Testis (tissue), 3 donors: Measurements from ENCODE around the gene MAPKAPK2. TPM values are rescaled to one million over a fixed set of nuclear protein-coding genes. Genes with fewer than 3 reads are reported as not detected.
A peak's percentile ranks its signal among the peaks of the same experiment; 100 is the strongest.

ENCODE experiments used
- DNase-seq: peaks from one replicate; pipeline ENCODE4 v3.0.0-alpha.2; 2019
- H3K27ac ChIP-seq, 2 donors: fragments of 200-600 bp; sonication (generic); one replicate each; pipeline ENCODE4 v1.5.1; 2019
- H3K27me3 ChIP-seq: fragments of 200-600 bp; sonication (generic); one replicate; pipeline ENCODE4 v1.5.1; 2019
- H3K36me3 ChIP-seq: fragments of 200-600 bp; sonication (generic); one replicate; pipeline ENCODE4 v1.5.1; 2017; ENCODE audit warnings: low read depth; ENCODE audit errors: missing control alignments
- H3K4me1 ChIP-seq: fragments of 200-600 bp; sonication (generic); one replicate; pipeline ENCODE4 v1.5.1; 2019
- H3K4me3 ChIP-seq, 2 donors: fragments of 200-600 bp; sonication (generic); one replicate each; pipeline ENCODE4 v1.5.1; 2017 to 2019
- H3K9me3 ChIP-seq: fragments of 200-600 bp; sonication (generic); one replicate; pipeline ENCODE4 v1.5.1; 2017
- POLR2A ChIP-seq: fragments of 450-650 bp; IDR thresholded peaks from one replicate; pipeline ENCODE4 v1.6.1; 2017; ENCODE audit warnings: antibody characterized with exemption, mild to moderate bottlenecking, moderate library complexity
- WGBS, 2 donors: methylation state at CpG; one replicate each; pipeline ENCODE4 v1.1.5; 2018; 5-methylcytosine and 5-hydroxymethylcytosine counted together
- intact Hi-C: fragments of 100-400 bp; cut with DNase I; formaldehyde crosslinking; loops from one replicate; pipeline ENCODE4 v1.15.1; 2023; ENCODE audit warnings: low total_unique reads
- polyA plus RNA-seq: library from polyadenylated mRNA; stranded (reverse); fragments of 350-450 nt; fragmentation: Illumina TruSeq; extraction: RNeasy Lipid Tissue Mini Kit (QIAGEN cat#74804); gene quantifications from one replicate; pipeline ENCODE4 v1.2.3, GENCODE V29; 2014; ENCODE audit warnings: low read depth, low replicate concordance; ENCODE audit not compliant: insufficient read depth
- total RNA-seq, 2 donors: library from RNA; depleted of rRNA; stranded (reverse); fragments of >200 nt; gene quantifications; one replicate each; pipeline ENCODE4 v1.2.3, GENCODE V29; 2016
- TF ChIP-seq, protein P1 (sequence below), 3 experiments: fragments of 450-650 bp in 2 of 3; fragments of 200-600 bp in 1 of 3; sonication (generic) in 1 of 3; IDR thresholded peaks; one replicate each; pipeline ENCODE4 v1.5.1; 2016 to 2019; ENCODE audit warnings: antibody characterized with exemption in 3 of 3, mild to moderate bottlenecking in 2 of 3, moderate library complexity in 1 of 3

Gene MAPKAPK2
- total and polyA plus RNA-seq, 3 donors from 2014 or later = 66.3 to 76.5 (median 69.1) TPM

DNA sequence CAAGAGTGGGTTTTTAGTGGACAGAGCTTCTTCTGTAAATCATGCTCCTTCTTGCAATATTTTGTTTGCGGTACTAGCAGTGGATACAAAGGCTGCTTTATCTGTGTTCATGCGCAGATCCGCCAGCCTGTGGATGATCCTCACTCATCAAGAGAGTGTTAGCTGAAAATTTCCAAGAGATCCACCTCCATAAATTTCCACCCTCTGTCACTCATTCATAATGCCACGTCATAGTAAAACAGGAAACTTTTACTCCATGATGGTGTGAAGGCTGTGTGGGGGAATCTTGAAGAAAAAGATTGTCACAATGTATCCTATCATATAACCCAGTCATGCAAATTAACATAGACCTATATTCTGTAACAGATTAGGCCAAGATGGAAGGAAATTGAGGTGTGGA is 4.4 kb upstream of the MAPKAPK2 start:
- 49 to 73% methylated on average over 4 of the region's 4 CpGs for WGBS, 2 donors
- intact Hi-C loops = no loop called here
- TF ChIP-seq, protein P1, sequence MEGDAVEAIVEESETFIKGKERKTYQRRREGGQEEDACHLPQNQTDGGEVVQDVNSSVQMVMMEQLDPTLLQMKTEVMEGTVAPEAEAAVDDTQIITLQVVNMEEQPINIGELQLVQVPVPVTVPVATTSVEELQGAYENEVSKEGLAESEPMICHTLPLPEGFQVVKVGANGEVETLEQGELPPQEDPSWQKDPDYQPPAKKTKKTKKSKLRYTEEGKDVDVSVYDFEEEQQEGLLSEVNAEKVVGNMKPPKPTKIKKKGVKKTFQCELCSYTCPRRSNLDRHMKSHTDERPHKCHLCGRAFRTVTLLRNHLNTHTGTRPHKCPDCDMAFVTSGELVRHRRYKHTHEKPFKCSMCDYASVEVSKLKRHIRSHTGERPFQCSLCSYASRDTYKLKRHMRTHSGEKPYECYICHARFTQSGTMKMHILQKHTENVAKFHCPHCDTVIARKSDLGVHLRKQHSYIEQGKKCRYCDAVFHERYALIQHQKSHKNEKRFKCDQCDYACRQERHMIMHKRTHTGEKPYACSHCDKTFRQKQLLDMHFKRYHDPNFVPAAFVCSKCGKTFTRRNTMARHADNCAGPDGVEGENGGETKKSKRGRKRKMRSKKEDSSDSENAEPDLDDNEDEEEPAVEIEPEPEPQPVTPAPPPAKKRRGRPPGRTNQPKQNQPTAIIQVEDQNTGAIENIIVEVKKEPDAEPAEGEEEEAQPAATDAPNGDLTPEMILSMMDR (IDR thresholded peaks at IDR 0.05) = no peak
- no peak for TF ChIP-seq POLR2A
- H3K36me3 ChIP-seq = no peaks in the 10 kb centered on the region
- no peak overlapping the region for H3K4me3 ChIP-seq
- H3K9me3 ChIP-seq = no peaks in the 10 kb centered on the region
- H3K4me1 ChIP-seq = peaks cover 7% of the 10 kb centered on the region
- no peaks in the 10 kb centered on the region for H3K27me3 ChIP-seq
- no peak overlapping the region for H3K27ac ChIP-seq
- DNase-seq = no peak

DNA sequence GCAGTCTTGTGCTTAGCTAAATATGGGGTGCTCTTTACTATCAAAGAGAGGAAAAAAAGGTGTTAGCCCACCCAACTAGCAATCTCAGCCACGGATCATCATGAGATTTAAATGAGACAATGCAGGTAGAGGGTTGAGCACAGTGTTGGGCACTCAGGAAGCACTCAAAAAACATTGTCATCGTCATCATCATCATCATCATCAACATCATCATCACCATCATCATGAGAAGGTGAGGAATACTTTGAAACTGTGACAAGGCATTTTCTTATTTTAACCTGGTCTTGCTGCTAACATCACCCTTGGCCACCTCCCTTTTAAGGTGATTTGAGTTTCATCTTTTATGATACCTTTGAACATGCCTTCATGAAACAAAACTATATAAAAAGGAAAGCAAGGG is 3.3 kb upstream of the MAPKAPK2 start:
- H3K4me1 ChIP-seq = peaks cover 7% of the 10 kb centered on the region
- no peaks in the 10 kb centered on the region for H3K27me3 ChIP-seq
- 75 to 80% methylated on average over 2 of the region's 2 CpGs for WGBS, 2 donors
- H3K4me3 ChIP-seq = no peak overlapping the region
- no peaks in the 10 kb centered on the region for H3K9me3 ChIP-seq
- H3K36me3 ChIP-seq = no peaks in the 10 kb centered on the region
- intact Hi-C loops = no loop called here
- DNase-seq = no peak
- no peak for TF ChIP-seq POLR2A
- TF ChIP-seq, protein P1 (IDR thresholded peaks at IDR 0.05) = no peak
- H3K27ac ChIP-seq = no peak overlapping the region

DNA sequence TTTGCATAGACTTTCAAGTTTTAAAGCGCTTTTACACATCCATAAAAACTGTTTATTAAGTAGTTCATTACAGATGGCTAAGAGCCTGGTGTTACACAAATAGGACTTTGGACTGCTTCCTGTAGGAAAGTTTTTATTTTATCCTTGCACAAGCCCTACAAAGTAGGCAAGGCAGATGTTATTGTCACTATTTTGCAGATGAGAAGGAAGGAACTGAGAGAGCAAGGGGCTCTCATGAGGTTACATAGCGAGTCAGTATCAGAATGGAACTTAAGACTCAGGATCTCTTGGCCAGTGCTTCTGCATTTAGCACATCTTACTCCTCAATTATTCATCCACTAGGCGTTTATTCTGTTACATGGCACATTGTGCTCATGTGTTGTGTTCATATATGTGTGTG is 2.6 kb upstream of the MAPKAPK2 start:
- WGBS, 2 donors = 89 to 94% methylated on average over 3 of the region's 3 CpGs

DNA sequence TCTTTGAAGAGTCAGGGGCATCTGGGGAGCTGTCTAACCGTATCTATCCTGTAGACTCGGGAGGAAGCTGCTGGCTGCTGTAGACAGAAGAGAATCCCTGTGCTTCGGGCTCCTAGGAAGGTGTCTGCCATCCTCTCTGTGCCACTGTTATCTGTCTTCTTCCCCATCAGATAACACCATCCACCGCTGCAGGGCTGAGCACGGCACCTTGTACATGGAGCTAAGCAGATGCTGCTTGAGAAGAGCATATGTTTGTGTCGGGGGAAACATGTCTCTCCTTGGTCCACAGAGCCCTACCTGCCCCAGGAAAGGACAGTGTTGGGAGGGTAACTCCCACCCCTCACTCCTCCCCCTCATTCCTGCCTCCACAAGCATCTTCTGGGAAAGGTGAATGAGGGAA is 1.4 kb upstream of the MAPKAPK2 start:
- no peak for DNase-seq
- Histone ChIP-seq H3K9me3 (no peaks in the 10 kb centered on the region), H3K27ac (no peak overlapping the region), H3K36me3 (no peaks in the 10 kb centered on the region), H3K4me1 (peaks cover 27% of the 10 kb centered on the region), H3K27me3 (no peaks in the 10 kb centered on the region), H3K4me3 (no peak overlapping the region)
- intact Hi-C loops = no loop called here
- WGBS, 2 donors = 48 to 77% methylated on average over 6 of the region's 6 CpGs
- TF ChIP-seq, protein P1 (IDR thresholded peaks at IDR 0.05) = no peak
- TF ChIP-seq POLR2A = no peak

More for the DNA sequence above, 2.6 kb upstream of the MAPKAPK2 start:
- Histone ChIP-seq H3K27ac (no peak overlapping the region), H3K4me3 (no peak overlapping the region), H3K27me3 (no peaks in the 10 kb centered on the region), H3K9me3 (no peaks in the 10 kb centered on the region), H3K36me3 (no peaks in the 10 kb centered on the region), H3K4me1 (peaks cover 15% of the 10 kb centered on the region)
- no peak for DNase-seq
- intact Hi-C loops = no loop called here
- TF ChIP-seq POLR2A = no peak
- TF ChIP-seq, protein P1 (IDR thresholded peaks at IDR 0.05) = no peak

DNA sequence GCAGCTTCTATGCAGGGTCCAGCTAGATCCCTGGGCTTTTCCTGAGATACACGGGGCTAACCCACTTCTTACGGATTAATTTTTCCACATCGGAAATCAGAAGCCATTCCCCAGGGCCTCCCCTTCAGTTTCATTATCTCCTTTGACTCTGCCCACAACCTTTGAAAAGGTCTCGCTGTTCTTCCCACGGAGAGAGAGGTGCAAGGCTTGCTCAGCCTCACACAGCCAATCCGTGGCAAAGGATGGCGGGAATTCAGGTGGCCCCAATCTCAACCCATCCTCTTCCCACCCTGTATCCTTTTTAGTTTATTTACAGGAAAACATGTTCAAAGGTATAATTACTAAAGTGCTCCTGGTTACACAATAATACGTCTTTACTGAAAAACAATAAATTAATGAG is 702 bp upstream of the MAPKAPK2 start:
- Histone ChIP-seq H3K4me1 (peaks cover 27% of the 10 kb centered on the region), H3K36me3 (no peaks in the 10 kb centered on the region), H3K27me3 (no peaks in the 10 kb centered on the region), H3K27ac (no peak overlapping the region), H3K4me3 (peak overlapping the region in 1 of 2 donors; percentile 47), H3K9me3 (no peaks in the 10 kb centered on the region)
- 33 to 41% methylated on average over 8 of the region's 8 CpGs for WGBS, 2 donors
- no peak for TF ChIP-seq POLR2A
- TF ChIP-seq, protein P1 (IDR thresholded peaks at IDR 0.05) = no peak
- intact Hi-C loops = no loop called here
- no peak for DNase-seq
